Measurements from ENCODE around the gene ABCC4.
"Not testable (repeated sequence)": the region's sequence is repeated elsewhere in the genome, so short reads cannot be mapped to it uniquely, and the experiment has no call there.

The ABCC4 gene

DNA sequence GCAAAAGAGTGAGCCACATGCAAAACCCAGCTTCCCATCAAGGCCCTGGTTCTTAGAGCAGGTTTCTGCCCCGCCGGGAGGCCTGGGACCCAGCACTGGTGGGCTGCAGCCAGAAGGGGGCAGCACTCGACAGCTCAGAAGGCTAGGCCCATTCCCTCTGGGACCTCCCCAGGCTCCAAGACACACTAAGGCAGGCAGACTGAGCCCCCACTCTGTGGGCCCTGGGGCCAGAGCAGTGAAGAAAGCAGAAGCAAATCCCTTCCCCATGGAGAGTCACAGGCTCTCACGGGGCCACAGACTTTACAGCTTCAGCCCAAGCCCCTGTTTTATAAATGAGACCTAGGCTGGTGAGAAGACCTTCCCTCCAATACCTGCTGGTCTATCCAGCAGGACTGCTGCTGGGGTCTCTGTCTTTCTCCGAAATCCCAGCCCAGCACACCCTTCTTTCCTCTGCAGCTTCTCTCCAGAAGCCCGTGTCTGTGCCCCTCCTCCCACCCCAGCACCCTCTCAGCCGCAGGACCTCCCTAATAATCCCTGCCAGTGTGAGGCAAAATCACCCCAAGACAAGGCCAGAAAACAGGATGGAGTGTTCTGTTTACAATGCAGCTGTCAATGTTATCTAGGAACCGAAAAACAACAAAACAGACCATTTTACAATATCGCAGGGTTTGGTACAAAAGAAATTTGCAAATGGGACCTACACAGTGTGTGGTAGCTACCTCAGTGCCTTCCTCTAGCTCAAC is 109.3 kb downstream of the ABCC4 start:
- DNase-seq: no peak

DNA sequence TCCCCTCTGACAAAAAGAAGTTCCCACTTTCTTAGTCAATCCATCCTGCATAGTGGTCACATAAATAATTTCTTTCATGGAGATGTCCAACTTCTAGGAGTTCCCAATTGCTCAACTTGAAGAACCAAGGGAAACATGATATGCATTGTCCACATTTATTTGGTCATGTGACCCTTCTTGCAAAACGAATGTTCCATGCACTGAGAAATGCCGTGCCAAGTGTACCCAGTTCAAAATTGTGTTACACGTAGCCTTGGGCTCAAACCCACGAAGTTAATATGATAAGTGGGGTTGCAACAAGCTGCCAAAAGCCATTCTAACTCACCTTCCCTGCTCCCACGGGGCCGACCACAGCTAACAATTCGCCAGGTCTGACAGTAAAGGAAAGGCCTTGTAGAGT is 113.1 kb downstream of the ABCC4 start:
- DNase-seq: no peak

DNA sequence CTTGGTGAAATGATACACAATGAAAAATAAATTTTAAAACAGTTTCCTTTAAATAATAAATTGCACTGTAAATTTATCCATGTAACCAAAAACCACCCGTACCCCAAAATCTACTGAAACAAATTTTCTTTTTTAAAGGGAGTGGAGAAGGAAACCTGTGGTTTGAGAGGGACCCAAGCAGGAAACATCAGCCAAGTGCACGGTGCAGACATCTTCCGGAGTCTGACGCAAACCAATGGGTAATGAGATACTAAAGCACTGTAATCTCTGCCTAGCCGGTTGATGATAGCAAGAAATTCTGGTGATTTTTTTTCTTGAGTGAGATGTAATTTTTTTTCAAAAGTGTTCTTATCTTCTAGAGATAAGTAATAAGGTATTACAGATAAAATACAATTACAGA is 115.4 kb downstream of the ABCC4 start:
- no peak for DNase-seq

DNA sequence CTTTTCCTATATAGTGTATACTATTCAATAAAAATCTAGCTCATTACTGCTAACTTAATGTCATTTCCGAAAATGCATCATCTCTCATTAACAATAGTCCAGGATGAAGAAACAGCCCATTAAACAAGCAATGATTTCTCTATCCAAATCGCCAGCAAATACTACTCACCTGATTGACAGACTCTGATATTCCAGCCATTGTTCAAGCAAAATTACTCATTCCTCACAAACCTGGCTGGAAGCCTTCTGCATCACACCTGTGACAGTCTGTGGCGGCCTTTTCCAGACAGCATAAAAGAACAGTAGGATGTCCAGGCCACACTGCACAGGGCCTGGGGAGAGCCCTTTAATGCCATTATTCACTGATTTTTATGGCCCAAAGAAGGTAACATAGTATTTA is 115.9 kb downstream of the ABCC4 start:
- no peak for DNase-seq

DNA sequence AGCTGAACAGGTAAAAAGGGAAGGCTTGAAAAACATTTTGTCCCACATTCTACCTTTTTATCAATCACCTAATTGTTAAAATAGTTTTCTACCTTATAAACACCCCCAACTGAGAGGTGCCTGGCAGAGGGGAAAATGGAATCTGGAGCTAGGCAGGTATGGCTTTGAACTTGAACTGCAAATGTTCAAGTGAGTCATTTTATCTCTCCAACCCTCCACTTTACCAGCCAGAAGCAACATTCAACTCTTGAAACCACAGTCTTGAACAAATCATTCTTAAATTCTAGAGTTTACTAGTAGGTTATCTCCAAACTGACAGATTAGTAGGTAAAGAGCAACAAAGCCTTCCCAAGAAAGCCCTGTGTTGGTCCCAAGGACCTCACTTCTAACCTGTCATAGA is 116.9 kb downstream of the ABCC4 start:
- no peak for DNase-seq

DNA sequence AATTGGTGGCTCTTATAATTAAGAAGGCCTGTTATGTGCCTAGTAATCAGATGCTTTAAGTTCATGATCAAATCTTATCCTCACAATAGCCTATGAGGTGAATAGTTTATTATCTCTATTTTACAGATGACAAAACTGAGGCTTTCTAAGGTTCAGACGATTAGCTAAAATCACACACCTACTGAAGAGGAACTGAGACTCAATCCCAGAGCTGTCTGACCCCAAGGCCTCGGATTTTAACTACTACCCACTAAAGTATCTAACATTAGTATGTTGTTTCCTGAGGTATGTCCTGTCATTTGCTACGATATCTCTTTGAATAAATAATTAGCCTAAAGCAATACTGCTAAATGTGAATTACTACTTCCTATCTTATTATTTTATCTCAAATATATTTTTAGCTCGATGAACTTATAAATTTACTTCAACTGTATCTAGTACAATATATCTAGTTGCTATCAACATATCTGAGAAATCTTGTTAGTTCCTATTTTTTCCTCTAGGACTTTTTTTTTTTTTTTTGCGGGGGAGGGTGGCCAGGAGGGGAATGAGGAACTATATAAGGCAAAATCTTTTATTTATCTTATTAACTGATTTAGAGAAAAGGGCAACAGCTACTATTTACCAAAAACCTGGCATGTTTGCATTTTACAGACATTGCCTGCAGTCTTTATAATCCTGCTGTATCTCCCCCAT is 118.5 kb downstream of the ABCC4 start:
- no peak for DNase-seq

DNA sequence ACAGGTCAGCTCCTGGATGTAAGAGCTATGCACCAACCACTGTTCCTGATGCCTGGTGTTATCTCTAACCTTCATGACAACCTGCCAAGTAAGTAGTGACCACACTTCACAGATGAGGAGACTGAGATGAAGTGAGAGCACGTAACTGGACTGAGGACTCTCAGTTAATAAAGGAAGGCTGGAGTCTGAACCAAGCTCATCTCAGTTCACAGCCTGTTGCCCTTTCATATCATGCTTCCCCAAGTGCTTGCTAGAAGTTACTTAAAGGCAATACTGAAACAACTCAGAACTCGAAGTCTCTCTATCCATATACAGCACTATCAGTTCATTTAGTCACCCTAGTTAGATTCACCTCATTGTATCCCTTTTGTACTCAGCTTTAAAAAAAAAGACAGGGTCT is 119.7 kb downstream of the ABCC4 start:
- no peak for DNase-seq

DNA sequence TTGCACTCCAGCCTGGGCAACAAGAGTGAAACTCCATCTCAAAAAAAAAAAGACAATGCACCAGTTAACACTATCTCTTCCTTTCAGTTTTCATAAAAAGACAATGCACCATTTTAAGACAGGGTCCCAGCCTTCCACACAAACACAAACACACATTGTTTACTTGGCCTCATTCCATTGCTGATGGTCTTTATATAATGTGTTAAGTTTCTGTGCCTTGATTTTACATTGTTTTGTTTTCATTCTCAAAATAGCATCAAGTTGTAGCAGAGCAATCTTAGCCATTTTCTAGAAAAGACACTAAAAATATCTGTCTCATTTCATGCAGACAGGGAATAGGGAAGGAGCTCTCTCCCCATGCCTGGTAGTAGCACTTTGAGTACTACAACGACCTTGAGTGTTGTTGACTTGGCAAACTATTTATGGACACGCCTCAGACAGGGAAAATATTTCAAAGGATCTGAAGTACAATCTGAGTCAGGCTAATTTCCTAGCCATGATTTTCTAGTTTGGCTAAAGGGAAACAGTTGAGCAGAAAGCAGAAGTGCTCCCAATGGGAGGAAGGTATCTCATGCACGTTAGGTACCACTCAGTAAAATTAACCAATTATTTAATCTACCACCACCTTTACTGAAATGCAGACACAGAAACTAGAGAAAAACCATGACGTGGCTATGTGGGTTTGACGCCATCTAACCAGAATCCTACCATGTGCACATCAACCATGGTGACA is 120.6 kb downstream of the ABCC4 start:
- DNase-seq: no peak

DNA sequence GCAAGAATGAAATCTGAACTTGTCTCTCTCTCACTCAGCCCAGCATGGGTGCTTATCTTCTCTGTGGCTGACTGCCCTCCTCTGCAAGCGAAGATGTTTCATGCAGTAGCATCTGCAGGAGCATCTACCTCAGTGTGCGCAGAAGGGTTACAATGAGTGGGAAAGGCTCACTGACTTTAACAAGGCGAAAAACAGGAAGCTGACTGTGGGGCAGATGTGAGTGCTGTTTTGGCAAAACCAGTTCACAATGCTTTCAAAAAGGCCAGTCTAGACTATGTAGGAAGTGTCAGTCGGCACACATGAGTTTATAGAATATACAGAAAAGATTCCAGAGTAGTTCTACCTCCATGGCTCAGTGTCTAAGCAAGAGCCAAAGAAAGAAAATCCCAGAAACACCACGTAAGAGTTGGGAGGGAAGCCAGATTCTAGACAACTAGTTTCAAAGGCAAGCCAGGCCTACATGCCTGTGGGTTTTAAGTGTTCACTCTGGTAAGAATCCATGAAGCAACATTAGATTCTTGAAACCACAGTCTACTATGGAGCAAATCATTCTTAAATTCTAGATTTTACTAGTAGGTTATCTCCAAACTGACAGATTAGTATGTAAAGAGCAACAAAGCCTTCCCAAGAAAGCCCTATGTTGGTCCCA is 124.5 kb downstream of the ABCC4 start:
- DNase-seq: no peak

DNA sequence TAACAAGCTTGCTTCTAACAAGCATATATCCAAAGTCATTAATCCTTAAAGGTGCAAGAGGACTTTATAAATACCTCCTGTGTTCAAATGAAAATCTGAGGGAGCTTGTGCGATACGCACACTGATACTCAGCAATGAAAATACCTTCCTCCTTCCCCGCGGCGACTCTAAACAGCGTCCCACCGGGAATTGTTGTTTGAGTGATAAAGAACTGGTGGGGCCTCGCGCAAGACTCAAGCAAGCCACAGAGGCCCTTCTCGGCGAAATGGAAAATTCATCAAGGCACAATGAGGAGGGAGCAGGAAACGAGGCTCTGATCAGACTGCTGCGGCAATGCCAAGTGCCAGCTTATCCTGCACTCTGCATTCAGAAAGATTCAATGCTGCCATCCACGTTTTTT is 126.7 kb downstream of the ABCC4 start:
- DNase-seq: no peak

DNA sequence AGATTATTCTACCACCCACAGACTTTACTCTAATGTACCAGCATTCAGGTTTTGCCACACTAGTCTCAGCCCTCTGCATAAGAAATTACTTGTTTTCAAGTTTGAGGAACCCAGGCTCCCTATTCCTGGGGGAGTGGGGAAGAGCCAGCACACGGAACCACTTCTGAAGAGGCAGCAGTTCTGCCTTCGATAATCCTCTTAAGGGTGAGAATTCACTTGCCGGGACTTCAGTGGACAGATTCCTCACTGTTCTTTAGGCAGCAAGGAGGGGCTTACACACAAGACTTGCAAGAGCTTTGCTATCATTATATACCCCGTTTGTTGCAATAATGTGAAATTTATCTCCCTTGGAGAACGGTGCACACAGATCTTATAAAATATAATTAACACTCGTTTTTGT is 133.1 kb downstream of the ABCC4 start:
- DNase-seq: no peak

DNA sequence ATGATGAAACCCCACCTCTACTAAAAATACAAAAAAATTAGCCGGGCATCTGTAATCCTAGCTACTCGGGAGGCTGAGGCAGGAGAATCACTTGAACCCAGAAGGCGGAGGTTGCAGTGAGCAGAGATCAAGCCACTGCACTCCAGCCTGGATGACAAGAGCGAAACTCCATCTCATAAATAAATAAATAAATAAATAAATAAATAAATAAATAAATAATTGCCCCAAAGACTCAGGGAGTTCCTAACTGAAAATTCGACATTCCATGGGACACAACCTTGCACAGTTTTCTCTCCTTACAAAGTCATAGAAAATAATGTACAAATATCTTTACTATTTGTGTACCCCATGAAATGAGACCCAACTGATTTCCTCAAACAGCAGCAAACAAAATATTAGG is 134.2 kb downstream of the ABCC4 start:
- not testable (repeated sequence) for DNase-seq

DNA sequence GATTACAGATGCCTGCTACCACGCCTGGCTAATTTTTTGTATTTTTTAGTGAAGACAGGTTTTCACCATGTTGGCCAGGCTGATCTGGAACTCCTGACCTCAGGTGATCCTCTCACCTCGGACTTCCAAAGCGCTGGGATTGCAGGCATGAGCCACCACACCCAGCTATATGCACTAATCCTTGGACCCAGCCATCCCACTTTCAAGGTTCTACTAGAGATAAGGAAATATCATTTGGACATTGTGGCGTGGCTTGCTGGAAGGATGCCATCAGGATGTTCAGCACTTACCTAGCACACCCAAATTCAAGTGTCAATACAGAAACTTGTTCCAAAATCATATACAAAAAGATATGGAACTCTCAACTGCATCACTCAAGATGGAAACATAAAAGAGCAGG is 136.4 kb downstream of the ABCC4 start:
- no peak for DNase-seq

DNA sequence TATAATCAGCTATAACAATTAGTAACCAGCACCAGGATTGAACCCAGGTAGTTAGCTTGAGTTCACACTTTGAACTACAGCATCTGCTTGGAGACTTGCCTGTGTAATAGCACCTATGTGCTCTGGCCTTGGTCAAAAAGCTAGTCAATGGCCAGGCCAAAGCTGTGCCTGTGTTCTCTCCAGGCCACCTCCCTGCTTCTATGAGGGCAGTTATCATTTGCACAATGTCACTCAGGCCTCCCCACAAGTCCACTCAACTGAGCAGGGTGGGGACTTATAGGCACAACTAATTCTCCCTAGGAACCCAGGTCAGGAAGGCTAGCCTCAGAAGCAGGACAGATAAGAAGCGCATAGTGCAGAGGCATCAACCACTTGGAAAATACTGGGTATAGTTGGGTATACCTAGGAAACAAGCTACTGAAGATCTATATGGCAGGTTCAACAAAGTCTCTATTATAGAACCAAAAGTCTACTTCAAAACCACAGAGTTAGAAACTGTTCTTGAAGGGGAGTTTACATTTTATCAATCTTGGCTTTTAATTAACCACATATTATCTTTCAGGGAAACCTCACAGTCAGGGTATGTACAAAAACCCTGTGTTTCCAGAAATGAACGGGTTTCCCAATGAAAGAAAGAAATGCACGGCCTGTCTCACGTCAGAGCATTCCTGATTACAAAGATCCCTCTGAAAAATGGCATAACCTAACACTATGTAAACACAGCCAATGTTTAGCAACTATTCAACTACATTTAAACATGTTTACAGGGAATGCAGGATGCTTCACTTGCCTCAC is 140.9 kb downstream of the ABCC4 start:
- DNase-seq: no peak

DNA sequence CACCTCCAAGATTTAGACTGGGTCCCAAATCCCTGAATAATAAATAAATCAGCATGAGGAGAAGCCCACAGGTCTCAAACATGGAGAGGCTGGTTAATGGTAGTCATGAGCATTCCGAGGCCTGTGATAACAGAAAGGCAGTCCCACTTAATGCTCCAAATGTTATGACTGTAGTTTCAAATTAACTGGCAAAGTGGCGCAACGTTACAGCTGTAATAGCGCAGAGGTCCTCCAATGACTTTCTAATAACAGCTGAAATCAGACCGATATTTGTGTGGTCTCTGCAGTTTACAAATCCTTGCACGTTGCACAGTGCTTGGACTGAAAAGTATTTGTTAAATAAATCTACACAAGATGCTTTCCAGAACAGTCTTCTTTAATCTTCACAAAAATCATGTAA is 141.8 kb downstream of the ABCC4 start:
- no peak for DNase-seq

DNA sequence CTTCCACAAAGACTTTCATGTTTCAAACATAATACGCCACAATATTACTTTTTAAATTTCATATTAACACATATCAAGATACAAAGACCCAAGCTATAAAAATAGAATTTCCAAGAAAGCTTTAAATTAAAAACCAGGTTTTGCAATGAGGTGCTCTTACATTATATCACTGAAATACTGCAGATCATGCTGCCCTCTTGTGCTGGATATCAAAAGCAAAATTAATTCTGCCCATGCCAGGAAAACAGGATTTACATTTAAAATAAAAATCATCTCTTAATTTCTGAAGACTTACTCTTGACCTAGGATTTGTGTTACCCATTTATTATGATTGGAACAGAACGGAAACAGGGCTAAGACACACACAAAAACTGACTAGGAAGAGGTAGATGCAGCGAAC is 145.0 kb downstream of the ABCC4 start:
- DNase-seq: no peak

DNA sequence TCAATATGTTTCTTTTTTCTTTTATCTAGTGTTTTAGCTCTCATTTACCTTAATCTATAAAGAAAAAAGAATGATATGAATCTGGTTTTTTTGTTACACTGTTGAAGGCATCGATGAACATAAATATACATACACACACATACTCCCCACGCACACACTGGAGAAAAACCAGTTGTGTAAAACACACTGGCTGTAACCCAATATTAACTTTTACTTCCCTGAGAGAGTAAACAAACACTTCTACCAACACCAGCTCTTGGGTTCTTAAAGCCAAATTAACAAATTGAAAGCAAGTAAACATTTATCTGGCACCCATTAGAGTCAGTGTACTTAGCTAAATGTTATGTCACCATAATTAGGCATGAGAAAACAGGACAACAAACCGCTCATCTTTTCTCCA is 145.7 kb downstream of the ABCC4 start:
- DNase-seq: no peak

DNA sequence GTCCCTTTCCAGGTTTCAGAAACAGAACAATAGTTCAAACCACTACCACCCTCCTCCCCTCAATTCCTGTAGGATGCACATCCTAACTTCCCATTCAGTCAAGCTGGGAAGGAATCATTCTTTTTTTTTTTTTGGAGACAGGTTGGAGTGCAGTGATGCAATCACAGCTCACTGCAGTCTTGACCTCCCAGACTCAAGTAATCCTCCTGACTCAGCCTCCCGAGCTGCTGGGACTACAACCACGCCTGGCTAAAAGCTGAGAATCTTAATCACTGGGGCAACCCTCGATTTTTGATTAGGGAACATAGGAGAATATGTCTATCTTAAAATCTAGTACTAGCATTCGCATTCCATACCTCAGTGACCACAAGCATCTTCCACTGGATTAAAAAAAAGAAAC is 146.2 kb downstream of the ABCC4 start:
- DNase-seq: no peak

DNA sequence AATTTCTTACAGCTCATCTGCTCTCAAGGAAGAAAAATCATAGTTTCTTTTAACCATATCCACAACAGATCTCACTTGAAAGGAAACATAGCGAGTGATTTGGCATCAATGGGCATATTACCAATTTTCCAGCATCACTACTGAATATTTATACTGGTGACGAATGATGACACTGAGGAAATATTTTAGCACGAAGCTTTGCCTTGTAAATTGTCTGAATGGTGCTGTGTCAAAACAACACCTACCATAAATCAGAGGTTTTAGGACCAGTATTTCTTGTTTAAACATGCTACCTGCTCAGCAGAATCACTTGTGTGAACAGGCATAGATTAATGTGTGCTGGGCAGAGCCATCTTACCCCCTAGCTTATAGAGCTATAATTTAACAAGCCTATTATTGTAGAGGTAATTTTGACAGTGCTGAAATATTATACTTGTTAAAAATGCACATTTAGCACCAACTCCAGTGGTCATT is 146.8 kb downstream of the ABCC4 start:
- no peak for DNase-seq

DNA sequence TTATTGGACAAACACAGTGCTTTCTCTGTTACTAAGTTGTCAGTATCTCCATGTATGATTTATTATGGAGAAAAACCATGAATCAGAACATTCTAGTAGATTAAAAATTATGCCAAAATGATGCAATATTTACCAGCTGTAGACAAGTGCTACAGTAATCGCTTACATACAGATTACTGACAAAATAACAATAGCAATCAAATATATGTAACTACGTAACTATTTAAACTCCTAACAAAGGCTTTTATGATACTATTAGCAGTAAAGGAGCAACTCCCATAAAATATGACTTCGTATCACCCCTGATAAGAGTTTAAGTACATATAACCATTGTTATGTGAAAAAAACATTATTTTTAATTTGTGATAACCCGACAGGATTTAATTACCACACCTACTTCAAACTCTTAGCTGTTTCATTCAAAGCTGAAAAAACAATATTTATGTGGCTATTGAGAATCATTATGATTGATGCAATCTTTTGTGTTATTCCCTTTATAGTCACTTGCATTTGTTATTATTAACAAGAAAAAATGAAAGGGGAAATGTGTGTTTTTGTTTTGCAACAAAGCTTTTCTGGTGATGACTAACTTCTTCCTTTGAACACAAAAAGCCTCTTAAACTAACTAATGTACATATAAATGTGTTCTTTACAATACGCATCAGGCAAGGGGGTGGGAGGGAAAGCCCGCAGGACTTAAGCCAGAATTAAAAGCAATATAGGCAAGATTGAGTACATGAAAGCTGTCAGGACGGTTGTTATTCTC is 147.4 kb downstream of the ABCC4 start:
- no peak for DNase-seq

DNA sequence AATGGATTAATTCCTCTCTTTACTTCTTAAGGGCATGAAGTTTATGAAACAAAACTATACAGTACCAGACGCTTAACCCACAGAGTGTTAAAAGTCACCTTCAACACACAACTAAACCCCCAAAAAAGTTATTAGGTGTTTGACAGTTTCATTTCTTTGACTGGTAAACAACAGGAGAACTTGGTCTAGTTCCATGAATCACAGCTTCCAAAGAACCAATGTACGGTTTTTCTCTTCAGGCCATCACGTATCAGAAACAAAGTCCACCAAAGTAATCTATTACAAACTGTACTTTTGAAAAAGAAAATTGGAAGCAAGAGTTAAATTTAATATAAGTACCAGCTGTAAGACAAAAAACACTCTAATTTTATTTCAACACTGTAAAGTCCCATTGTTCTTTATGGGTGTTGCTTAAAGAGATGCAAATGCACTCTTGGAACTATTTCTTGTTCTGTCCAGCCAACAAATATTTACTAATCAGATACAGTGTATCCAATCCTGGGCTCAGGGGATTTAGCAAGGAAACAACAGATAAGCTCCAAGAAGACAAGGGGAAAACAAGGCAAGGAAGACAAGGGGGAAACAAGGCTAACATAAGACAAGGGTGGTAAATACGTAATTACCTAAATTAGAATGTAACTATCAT is 149.2 kb downstream of the ABCC4 start:
- no peak for DNase-seq

Measured in NCI-H446 treated with DMSO at 0.1 percent for 48 hours (cell line).